NK-92 (cell line): ENCODE measurements around the gene NT5C2.
"Not testable (repeated sequence)": the region's sequence is repeated elsewhere in the genome, so short reads cannot be mapped to it uniquely, and the experiment has no call there.

Experiments used
- DNase-seq: peaks from one replicate; lab custom pipeline; 2025; ENCODE audit not compliant: unreplicated experiment; lab: John Stamatoyannopoulos, UW

The NT5C2 gene

DNA sequence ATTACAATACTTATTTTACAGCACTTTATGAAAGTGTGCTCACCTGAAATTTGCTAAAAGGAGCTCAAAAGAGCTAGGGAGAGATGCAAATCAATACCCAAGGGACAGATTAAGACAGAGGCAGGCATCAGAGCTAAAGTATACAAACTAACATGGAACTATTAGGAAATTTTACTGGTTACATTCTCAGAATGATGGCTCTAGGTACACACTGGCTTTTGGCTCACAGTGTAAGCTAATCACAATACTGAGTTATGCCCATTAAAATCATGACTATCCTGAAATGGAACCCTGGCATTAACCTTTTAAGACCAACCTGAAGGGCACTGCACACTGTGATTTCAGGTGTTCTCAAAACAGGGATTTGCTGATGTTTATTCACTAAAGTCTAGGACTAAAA is 98.1 kb downstream of the NT5C2 start:
- no peak for DNase-seq

DNA sequence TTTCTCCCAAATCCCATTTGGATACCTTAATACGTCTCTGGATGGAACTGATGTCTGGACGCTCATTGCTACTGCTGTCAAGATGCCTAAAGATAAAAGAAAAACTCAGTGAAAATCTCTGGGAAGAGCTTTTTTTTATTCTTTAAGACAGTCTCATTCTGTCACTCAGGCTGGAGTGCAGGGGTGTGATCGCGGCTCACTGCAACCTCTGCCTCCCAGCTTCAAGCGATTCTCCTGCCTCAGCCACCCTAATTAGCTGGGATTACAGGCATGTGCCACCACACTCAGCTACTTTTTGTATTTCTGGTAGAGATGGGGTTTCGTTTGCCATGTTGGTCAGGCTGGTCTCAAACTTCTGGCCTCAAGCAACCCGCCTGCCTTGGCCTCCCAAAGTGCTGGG is 102.2 kb downstream of the NT5C2 start:
- no peak for DNase-seq

DNA sequence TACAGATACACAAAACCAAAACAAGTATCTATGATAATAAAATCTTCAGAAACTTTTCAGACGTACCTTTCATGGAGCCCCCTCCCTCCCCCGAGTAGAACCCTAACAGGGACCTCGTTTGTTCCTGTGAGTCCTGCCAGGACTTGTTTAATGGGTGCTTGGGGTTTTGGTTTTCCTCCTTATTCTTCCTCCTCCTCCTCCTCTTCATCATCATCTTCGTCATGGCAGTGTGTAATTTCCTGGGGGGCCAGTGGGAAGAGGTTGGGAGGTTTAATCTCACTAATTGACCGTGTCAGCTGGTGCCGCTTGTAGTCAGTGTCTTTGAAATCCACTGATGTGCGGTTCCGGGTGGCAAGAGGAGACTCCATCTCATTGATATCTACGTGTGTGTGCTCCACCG is 103.6 kb downstream of the NT5C2 start:
- no peak for DNase-seq

DNA sequence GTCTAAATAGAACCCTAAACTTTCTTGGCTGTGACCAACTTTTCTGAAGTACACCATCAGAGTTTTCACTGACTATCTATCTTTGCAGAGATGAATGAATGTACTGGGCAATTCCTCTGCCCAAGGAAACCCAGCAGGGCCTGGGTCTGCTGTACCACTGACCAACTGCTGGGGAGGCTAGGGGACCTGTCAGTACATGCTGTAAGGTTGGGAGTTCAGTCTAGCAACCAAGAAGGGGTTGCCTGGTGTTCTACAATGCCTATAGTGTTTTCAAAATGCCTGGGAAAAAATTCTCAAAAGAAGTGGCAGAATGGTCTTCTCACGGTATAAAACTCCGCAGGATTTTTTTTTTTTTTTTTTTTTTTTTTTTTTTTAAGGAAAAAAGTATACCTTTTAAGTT is 106.3 kb downstream of the NT5C2 start:
- DNase-seq, result no peak

DNA sequence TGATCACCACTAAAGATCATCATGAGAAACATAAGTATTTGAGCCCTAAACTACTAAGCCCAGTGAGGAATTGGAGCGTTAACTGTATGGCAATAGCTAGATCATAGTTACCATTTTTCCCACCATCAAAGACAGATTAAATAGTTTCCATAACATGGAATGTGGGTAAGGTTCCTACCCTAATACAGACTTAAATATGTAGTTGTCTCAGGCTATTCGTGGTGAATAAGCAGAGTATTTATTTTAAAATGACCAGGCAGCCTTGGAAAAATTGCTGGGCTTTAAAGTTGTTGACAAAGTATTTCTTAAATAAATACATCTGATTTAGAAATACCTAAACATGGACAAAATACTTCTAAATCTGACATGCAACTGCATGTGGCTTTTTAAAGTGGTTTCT is 106.8 kb downstream of the NT5C2 start:
- DNase-seq, result no peak

DNA sequence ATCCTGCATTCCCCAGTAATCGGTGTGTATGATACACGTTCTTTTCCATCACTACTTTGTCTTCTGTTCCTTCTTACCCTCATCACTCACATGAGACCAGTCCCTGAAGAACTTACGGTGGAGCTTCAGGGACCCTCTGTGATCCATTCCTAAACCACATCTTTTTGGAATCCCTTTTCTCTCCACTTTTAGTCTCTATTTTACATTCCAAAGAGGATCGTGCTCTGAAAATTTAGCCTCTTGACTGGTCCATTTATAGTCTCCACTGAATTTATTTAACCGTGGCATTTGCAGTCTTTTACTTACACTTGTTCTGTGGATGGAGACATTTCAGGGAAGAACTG is 109.1 kb downstream of the NT5C2 start:
- DNase-seq, result no peak

DNA sequence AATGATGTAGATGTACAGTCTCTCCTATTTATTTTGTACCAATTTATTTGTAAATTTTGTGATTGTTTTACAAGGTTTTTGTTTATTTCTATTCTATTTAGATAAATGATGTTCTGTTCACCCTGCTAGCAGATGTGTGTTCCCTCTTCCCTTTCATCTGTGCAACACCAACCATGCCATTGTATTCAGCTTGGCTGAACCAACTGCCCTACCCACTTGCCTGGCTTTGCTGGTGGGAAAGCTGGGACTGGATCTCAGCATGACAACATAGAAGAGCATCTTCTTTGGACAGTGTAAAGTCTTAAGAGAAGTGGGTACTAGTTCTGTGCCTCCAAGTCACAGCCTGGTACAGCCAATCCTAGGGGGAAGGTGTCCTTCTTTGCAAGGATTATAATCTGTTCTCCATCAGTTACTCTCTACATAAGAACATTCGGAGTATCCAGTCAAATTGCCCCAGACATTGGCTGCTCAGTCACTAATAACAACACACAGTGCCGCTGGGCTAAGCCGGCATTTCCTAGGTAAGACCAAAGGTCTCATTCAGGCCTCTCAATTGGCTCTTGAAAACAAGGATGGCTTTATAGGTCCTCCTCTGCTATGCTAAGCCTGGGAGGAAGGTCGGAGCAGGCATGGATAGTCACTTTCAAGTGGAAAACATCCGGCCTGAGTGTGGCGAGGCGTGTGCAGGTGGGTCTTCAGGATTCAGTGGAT is 109.7 kb downstream of the NT5C2 start:
- DNase-seq, result no peak

DNA sequence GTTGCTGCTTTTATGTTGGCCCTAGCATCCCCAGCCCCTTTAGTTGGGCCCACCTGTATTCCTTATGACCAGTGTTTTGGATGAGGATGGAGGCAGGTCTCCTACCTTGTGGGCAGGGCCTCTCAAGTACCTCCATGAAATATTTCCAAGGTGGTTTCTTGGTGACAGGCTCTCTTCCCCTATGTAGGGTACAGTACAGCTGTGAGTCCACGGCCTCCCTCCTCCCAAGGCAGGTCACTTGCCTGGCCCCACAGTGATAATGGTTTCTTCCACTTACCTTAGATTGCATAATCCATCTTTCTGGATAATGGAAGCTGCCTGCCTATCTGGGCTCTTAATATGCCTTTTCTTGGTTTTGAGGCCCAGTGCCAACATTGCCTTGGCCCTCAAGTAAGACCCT is 110.4 kb downstream of the NT5C2 start:
- no peak for DNase-seq

DNA sequence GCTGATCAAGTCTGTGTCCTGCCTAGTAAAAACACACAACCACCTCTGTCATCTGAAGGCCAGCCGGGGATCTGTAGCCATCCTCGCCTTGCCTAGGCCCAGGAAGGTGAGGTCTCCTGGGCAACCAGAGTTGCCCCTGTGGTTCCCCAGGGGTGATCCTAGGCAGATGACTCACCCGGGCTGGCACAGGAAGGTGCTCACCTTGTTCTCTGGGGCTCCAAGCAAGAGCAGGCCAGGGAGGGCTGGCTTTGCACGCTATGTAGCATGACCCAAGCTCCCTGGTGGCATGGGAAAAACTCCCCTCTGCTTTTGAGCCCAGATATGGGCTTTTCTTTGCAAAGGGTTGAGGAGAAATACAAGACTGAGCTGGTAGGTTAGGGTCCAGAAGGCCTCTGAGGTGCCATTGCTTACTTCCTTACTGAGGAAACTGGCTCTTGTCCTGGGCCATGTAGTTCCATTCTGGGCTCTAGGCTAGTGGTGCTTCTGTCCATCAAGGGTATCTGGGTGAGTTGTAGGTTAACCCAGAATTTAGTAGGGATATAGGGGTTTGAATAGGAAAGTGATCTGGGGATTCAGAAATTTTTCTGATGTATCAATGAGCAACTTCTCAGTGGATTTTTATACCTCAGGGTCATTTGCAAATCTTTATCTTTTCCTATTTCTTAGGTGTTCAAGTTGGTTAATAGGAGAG is 112.0 kb downstream of the NT5C2 start:
- DNase-seq, result no peak

DNA sequence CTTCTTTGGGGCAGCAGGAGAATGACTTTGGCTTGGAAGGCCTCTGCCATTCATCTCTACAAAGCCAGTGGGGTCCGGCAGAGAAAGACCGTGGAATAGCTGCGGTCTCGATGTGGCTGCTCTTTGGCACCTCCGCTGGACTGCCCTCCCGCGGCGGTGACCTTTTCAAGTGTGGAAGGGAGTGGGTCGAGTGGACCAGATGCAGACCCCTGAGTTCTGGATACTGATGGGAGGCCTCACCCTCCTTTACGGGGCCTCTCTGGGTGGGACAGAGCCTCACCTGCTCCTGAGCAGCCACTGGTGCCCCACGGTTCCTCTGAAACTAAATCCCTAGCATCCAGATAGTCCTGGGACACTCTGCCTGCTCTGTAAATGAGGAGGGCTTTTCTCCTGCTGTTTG is 113.1 kb downstream of the NT5C2 start:
- DNase-seq, result no peak

DNA sequence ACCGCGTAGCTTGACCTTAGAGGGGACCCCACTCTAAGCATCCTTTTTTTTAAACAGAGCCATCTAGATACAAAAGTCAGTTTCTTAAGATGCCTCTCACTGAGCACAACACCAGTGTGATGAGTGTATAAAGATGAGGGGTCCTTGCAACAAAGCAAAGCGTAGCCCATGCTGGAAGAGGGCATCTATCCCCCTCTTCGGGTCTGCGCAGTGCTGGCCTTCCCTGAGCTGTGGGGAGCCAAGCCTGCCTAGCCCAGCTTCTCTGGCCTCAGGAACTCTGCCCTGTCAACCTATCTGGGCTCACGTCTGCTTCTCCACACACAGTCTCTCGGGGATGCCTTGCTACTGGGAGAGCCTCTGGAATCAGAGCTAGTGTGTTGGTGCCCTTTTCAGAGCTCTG is 114.0 kb downstream of the NT5C2 start:
- no peak for DNase-seq

DNA sequence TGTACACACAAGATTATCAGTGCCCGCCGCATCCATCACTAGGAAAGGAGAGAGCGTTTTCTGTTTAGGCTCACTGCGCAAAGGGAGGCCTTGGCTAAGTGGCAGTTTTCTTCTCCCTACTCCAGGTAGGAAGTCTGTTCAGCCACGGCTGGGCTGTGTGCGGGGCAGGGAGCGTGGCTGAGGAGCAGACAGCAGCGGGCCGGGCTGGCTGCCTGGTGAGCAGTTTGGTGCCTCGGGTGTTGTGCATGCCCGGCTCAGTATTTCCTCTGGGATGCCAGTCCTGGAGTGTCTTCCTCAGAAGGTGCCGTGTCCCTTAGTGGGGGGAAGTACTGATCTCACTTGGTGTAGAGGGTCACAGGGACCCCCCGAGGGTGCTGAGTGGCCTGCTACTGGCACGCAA is 114.4 kb downstream of the NT5C2 start:
- no peak for DNase-seq

DNA sequence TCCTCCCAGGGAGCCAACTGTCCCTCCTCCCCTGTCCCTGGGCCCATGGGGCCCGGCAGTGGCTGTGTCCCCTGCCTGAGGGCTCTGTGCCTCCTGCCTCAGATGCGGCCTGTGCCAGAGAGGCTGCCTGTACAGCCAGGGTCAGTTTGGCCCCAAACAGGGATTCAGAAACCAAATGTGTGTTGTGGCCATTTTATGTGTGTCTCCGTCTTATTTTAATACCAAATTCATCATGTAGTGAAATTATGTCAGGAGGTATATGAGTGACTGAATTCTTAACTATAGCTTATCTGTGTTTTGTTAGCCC is 114.8 kb downstream of the NT5C2 start:
- no peak for DNase-seq

DNA sequence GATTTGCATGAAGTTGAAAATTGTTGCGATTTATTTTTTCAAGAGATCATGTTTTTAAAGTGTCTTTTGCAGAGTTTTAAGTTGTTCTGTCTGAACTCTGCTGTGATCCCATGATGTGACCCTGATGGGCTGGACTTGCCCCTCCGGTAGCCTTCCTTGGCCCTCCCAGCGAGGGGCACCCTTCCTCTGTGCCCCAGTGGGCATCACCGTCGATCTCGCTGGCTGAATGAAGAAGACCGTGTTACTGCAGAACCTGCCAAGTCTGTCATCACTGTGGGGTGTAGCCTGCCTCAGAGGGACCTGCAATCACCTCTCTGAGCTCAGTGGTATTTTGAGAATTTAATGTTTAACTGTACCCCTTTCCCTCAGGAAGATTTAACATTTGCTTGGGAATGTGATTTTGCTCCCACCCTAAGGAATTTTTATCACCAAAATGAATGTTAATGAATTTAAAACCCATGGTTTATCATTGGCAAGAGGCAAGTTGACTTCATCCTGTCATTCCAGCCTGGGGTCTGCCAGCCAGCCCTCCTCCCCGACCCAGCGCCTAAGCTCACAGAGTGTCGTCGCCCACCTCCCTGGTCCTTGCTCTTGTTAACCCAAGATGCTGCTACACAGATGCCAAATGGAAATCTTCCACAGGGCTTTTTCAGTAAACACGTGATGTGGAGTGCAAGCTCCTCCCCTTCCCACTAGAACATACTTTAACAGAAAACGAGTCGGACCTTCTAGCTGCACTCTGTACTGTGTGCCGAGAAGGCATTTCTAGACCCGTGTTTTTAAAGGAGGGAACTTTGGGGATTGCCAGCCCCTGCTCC is 115.4 kb downstream of the NT5C2 start:
- no peak for DNase-seq

DNA sequence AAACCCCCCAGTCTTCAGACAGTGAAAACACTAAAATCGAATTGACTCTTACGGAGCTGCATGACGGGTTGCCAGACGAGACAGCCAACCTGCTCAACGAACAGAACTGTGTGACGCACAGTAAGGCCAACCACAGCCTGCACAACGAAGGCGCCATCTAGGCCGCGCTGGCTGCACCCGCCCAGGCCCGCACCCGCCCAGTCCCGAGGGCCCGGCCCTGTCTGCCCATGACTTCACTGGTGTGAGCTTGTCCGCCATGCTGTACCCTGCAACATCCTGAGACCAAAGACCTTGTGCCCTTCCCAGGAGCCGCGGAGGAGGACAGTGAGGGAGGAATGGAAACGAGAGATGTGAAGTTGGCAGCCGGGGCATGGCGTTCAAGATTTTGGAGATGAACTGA is 116.1 kb downstream of the NT5C2 start:
- no peak for DNase-seq

DNA sequence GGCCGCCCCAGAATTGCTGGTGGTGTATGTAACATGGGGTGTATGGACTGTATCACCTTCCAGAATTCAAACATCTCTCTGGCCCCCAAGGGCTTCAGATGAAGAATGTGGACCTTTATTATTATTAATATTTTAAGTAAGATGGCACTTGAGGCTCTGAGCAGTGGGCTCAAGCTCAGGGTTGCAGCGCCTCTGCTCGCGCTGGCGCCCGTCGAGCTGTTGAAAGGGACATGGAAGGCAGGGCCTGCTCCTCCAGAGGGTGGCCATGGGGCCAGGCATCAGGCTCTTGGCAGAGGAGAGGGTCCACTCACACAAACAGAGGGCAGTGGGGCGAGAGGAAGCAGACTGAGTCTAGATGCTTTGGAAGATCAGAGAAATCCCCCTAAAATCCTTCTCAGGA is 120.2 kb downstream of the NT5C2 start:
- no peak for DNase-seq

DNA sequence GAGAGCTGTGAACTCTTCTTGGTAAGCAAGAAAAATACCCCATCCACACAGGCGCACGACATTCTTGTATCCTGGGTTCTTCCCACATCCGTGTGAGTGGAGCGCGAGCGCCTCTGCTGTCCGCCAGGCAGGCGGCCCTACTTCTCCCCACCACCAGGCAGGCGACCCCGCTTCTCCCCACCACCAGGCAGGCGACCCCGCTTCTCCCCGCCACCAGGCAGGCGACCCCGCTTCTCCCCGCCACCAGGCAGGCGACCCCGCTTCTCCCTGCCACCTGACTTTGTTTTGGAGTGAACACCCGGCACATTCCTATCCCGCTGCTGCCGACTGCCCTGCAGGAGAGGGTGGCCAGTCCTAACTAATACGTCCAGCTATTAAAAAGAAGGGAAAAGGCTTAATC is 120.8 kb downstream of the NT5C2 start:
- no peak for DNase-seq

DNA sequence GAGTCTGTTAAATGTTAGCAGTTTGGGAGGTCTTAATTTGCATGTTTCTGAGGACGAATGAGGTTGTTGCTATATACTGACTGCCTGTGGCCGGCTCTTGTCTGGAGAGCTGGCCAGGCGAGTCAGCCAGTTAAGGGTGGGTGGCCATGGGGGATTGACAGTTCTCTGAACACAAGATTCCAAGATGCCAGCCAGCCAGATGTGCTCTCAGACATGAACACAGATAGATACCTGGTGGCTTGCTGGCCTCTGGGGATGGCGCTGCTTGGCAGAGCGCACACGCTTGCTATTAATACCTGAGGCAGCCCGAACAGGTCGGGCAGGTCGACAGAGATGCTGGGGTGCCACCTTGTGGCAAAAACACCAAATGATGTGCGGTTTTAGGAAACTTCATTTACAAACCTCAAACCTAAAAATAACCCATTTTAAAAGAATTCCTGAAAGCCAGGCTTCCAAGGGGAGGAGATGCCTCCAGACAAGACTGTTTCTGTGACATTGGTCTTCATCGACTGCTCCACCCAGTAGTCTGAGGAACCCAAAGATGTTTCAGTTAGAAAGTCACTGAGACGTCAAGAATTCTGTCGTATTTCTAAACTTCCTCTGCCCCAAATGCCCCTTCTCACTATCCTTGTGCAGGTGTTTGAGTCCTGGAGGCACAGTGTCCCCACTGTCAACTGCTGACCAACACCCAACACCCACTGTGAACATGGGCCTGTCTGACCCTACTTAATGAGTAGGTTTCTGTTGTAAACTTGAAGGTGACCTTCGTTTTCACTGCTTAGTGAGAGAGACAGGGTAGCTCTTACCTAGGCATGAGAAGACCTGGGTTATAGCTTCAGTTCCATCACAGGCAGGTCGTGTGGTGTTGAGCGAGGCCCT is 123.4 kb downstream of the NT5C2 start:
- DNase-seq, result no peak

DNA sequence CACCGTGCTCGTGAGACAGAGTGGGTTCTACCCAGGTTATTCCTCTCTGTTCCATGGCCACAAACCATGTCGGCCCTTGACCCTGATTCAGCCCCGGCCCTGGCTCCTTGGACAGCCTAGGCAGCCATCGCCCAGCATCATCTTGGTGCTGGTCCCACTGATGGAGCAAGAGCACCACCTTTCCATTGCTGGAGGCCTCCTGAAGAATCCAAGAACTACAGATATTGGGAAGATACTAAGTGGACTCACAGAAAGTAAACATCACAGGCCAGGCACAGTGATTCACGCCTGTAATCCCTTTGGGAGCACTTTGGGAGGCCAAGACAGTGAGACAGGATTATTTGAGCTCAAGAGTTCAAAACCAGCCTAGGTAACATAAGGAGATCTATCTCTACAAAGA is 125.1 kb downstream of the NT5C2 start:
- no peak for DNase-seq

DNA sequence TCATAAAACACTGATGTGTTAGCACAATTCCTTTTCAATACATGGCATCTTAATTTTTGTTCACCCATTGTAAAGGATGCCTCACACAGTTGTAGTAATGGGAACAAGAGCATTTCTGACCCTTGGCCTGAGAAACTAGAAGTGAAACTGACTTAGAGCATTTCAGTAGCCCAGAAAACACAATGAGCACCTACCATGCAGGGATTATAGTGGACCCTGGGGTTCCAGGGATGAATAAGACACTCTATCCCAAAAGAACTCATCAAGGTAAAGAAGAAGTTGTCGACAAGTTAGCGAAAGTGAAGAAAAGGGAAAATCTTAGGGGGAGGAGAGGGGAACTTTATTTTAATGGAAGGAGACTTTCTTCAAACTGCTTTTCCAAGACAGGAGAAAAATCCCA is 125.6 kb downstream of the NT5C2 start:
- DNase-seq, result no peak

DNA sequence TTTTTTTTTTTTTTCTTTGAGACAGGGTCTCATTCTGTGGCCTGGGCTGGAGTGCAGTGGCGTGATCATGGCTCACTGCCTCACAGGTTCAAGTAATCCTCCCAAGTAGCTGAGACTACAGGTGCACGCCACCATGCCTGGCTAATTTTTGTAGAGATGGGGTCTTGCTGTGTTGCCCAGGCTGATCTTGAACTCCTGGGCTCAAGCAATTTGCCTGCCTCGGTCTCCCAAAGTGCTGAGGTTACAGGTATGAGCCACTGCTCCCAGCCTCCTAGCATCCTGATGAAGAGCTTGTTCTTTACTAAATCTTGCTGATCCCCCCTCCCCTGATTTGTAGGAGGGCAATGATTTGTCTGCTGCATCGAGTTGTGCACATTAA is 126.0 kb downstream of the NT5C2 start:
- DNase-seq, result not testable (repeated sequence)
